Bronchial epithelial cell (primary cell): ENCODE measurements around the gene TRIM33. TPM values are rescaled to one million over a fixed set of nuclear protein-coding genes. Genes with fewer than 3 reads are reported as not detected.
A peak's percentile ranks its signal among the peaks of the same experiment; 100 is the strongest.

Experiments
- DNase-seq: peaks from one replicate; pipeline ENCODE4 v3.0.0-alpha.2; 2010; ENCODE audit warnings: low read depth
- FAIRE-seq: peaks from 2 replicates; lab custom pipeline; 2011; peaks lifted over from hg19 to GRCh38; lab: Jason Lieb, UNC
- H3K27me3 ChIP-seq: 2 replicates; pipeline ENCODE4 v1.5.1; 2011; ENCODE audit warnings: low read length; ENCODE audit not compliant: control insufficient read depth, insufficient read depth
- H3K36me3 ChIP-seq: 2 replicates; pipeline ENCODE4 v1.5.1; 2011; ENCODE audit warnings: low read length; ENCODE audit not compliant: control insufficient read depth, insufficient read depth
- H3K4me3 ChIP-seq: 2 replicates; pipeline ENCODE4 v1.5.1; 2011; ENCODE audit warnings: mild to moderate bottlenecking, low read depth, low read length, control low read depth
- total RNA-seq: library from RNA; depleted of rRNA; stranded (reverse); fragments of >200 nt; gene quantifications from 2 replicates; pipeline ENCODE4 v1.2.1, GENCODE V29; 2014
- TF ChIP-seq, protein P1 (sequence below): IDR thresholded peaks from 2 replicates; pipeline ENCODE4 v1.5.1; 2011; ENCODE audit warnings: mild to moderate bottlenecking, moderate library complexity, low read length, control low read depth, inconsistent platforms; ENCODE audit not compliant: insufficient read depth, severe bottlenecking

Gene TRIM33
- total RNA-seq, 1 donor from 2014 or later, result 16.3 TPM

DNA sequence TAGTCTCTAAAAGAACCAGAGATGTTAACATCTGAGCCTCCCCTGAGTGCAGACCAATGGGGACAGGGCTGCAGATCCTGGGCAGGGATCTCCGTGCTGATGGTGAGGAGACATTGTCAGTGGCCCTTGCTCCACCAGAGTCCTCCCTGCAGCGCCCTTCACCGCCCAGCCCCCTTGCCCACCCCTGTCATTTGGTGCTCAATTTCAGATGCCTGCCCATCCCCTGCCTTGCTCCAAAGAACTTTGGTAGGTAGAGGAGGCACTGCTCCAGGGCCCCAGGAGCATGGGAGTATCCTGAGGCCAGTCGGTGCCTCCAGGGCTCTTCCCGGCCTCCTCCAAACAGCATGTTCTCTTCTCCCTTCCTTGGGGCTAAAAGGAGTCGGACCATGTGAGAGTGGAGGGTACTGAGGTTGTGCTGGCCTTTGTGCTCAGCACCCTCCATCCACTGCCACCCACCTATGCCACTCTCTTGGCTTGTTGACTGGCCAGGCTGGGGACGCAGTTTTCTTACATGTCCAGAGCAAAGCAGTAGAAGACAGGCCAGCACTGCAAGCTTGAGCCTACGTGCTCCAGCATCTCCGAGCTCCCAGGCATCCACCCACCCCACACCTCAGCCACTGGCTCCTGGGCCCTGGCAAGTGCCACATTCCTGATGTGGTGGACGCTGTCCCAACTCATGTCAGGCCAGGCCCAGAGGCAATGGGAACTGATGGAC, 160.1 kb downstream of the TRIM33 start:
- FAIRE-seq, result no peak

GRCh38 chr1:114349891-114350605, 161.0 kb downstream of the TRIM33 start:
- FAIRE-seq (no peak), DNase-seq (no peak)
- Histone ChIP-seq H3K4me3 (no peak overlapping the region), H3K27me3 (no peaks in the 10 kb centered on the region), H3K36me3 (no peaks in the 10 kb centered on the region)
- TF ChIP-seq, protein P1, sequence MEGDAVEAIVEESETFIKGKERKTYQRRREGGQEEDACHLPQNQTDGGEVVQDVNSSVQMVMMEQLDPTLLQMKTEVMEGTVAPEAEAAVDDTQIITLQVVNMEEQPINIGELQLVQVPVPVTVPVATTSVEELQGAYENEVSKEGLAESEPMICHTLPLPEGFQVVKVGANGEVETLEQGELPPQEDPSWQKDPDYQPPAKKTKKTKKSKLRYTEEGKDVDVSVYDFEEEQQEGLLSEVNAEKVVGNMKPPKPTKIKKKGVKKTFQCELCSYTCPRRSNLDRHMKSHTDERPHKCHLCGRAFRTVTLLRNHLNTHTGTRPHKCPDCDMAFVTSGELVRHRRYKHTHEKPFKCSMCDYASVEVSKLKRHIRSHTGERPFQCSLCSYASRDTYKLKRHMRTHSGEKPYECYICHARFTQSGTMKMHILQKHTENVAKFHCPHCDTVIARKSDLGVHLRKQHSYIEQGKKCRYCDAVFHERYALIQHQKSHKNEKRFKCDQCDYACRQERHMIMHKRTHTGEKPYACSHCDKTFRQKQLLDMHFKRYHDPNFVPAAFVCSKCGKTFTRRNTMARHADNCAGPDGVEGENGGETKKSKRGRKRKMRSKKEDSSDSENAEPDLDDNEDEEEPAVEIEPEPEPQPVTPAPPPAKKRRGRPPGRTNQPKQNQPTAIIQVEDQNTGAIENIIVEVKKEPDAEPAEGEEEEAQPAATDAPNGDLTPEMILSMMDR, result no peak

More for the DNA sequence above, 160.1 kb downstream of the TRIM33 start:
- no peaks in the 10 kb centered on the region for H3K36me3 ChIP-seq
- TF ChIP-seq, protein P1, result no peak
- DNase-seq, result no peak
- H3K4me3 ChIP-seq, result no peak overlapping the region
- no peaks in the 10 kb centered on the region for H3K27me3 ChIP-seq

- TF ChIP-seq, protein P1, result no peak
- no peak for FAIRE-seq
- no peak for DNase-seq
- Histone ChIP-seq H3K4me3 (no peak overlapping the region), H3K27me3 (no peaks in the 10 kb centered on the region), H3K36me3 (no peaks in the 10 kb centered on the region)
Measured at GRCh38 chr1:114347431-114348209, 163.4 kb downstream of the TRIM33 start.

DNA sequence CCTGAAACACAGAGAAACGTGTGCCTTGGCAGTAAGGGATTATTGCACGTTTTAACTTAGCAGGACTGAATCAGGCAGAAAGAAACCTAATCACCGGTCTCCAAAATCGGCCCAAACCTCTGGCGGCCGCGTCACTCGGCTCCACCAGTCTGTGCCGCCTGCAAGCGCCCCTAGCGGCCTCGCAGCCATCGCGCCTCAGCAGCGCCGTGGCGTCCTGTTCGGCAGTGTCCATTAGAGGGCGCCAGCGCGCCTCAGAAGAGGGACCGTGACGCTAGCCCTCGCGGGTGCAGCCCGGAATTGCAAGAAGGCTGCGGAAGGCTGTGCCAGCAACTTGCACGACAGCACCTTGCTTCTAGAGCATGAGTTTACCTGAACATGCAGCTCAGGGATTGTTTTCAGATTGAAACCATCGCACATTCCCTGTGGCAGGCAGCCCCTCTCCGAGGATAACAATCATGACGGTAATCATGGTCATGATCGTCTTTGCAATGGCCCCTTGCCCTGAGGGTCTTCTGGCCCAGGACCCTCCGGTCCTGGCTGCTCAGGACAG, 164.4 kb downstream of the TRIM33 start:
- peak; percentile 87 for DNase-seq
- TF ChIP-seq, protein P1, result peak; percentile 100
- no peak for FAIRE-seq
- H3K36me3 ChIP-seq, result no peaks in the 10 kb centered on the region
- peak overlapping the region; percentile 40 for H3K4me3 ChIP-seq
- no peaks in the 10 kb centered on the region for H3K27me3 ChIP-seq

- no peak for FAIRE-seq
- peak overlapping the region; percentile 40 for H3K4me3 ChIP-seq
- no peaks in the 10 kb centered on the region for H3K36me3 ChIP-seq
- TF ChIP-seq, protein P1, result no peak
- no peaks in the 10 kb centered on the region for H3K27me3 ChIP-seq
- no peak for DNase-seq
Measured at GRCh38 chr1:114345930-114346479, 165.0 kb downstream of the TRIM33 start.
